Loucy (cell line): ENCODE data around the gene UBL4B.

ENCODE experiments used
- EZH2phosphoT487 ChIP-seq: fragments of 200-600 bp; IDR thresholded peaks from 2 replicates; pipeline ENCODE4 v1.6.1; 2018; ENCODE audit warnings: antibody characterized with exemption, mild to moderate bottlenecking, moderate library complexity, borderline replicate concordance
- TF ChIP-seq, protein P1 (sequence below): fragments of 200-600 bp; sonication (generic); conservative IDR thresholded peaks from 2 replicates; pipeline ENCODE4 v1.5.1; 2014; ENCODE audit warnings: mild to moderate bottlenecking, antibody characterized with exemption, low read length

DNA sequence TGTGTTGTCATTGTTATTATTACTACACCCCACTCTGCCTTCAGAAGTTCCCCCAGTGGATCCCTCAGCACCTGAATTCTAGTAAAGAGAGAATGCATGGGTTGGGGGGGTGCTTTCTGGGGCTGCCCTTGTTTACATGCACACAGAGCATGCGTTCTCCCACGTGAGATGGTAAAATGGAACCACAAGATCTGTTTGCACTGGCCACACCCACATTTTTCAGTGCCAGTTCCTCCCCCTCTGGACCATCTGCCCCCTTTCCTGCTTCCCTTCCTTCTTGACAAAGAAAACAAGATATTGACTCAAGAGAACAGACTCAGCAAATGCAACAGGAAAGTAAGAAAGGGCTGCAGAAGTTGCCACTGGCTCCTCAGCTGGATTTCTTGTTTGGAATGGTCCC lies 46.9 kb downstream of the UBL4B start:
- TF ChIP-seq, protein P1, sequence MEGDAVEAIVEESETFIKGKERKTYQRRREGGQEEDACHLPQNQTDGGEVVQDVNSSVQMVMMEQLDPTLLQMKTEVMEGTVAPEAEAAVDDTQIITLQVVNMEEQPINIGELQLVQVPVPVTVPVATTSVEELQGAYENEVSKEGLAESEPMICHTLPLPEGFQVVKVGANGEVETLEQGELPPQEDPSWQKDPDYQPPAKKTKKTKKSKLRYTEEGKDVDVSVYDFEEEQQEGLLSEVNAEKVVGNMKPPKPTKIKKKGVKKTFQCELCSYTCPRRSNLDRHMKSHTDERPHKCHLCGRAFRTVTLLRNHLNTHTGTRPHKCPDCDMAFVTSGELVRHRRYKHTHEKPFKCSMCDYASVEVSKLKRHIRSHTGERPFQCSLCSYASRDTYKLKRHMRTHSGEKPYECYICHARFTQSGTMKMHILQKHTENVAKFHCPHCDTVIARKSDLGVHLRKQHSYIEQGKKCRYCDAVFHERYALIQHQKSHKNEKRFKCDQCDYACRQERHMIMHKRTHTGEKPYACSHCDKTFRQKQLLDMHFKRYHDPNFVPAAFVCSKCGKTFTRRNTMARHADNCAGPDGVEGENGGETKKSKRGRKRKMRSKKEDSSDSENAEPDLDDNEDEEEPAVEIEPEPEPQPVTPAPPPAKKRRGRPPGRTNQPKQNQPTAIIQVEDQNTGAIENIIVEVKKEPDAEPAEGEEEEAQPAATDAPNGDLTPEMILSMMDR, result no peak
- no peak for TF ChIP-seq EZH2phosphoT487
